GM12873 (cell line): ENCODE measurements around the gene HERC2.

Experiments used
- TF ChIP-seq, protein P1 (sequence below): IDR thresholded peaks from 2 replicates; pipeline ENCODE4 v1.5.1; 2012; ENCODE audit warnings: low read depth, mild to moderate bottlenecking, moderate library complexity, low read length, control low read depth; ENCODE audit not compliant: insufficient read depth; ENCODE audit errors: missing control alignments

HERC2 gene

GRCh38 chr15:28122038-28122949 is 199.7 kb downstream of the HERC2 start:
- TF ChIP-seq, protein P1, sequence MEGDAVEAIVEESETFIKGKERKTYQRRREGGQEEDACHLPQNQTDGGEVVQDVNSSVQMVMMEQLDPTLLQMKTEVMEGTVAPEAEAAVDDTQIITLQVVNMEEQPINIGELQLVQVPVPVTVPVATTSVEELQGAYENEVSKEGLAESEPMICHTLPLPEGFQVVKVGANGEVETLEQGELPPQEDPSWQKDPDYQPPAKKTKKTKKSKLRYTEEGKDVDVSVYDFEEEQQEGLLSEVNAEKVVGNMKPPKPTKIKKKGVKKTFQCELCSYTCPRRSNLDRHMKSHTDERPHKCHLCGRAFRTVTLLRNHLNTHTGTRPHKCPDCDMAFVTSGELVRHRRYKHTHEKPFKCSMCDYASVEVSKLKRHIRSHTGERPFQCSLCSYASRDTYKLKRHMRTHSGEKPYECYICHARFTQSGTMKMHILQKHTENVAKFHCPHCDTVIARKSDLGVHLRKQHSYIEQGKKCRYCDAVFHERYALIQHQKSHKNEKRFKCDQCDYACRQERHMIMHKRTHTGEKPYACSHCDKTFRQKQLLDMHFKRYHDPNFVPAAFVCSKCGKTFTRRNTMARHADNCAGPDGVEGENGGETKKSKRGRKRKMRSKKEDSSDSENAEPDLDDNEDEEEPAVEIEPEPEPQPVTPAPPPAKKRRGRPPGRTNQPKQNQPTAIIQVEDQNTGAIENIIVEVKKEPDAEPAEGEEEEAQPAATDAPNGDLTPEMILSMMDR, result no peak

DNA sequence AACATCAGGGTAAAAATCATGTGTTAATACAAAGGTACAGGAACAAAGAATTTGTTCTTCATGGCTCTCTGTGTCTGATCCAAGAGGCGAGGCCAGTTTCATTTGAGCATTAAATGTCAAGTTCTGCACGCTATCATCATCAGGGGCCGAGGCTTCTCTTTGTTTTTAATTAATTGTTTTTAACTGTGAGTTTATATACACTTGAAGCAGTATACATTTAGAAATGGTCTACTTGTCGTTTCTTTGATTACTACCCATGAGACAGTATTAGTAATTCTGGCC is 201.7 kb downstream of the HERC2 start:
- TF ChIP-seq, protein P1, result no peak

GRCh38 chr15:28118531-28118930 is 203.4 kb downstream of the HERC2 start:
- TF ChIP-seq, protein P1, result no peak

- TF ChIP-seq, protein P1, result no peak
Observed at GRCh38 chr15:28118083-28118482, 203.9 kb downstream of the HERC2 start.

GRCh38 chr15:28117432-28117990 is 204.5 kb downstream of the HERC2 start:
- TF ChIP-seq, protein P1, result no peak

DNA sequence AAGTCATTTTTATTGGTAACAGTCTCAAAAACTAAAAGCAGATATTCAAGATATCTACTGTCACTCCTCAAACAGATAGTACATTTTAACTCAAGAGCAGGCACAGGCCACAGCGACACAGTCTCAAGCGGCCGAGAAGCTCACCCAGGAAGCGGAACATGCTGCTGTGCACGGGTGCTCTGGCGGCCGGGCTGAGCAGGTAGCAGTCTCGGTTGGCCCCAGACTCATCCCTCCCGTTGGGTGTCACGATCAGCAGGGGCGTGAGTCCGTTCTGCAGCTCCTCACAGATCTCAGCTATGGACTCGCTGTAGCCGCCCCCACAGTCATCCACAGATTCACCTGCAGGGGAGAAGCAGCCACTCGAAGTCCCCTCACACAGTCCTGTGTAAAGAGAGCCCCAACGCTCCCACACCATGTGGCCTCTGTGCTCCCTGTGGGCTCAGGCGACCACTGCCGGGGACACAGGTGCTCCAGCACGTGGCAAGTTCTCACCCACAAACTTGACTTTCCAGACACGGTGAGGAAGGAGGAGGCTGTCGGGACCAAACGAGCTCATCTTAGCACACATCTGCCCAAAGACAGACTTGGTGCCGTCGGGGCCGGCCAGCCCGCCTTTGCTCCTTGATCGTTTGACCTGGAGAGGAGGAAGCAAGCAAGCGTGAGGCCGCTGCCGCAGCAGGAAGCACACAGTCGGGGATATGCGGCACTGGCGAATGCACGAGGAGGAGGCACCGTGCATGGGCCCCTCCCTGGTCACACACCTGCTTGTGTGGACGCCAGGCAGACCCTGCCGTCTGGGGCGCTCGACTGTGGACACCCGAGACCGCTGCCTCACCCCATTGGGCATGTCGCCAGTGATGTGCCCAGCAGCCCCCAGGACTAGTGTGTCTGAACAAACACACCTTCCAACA is 205.2 kb downstream of the HERC2 start:
- TF ChIP-seq, protein P1, result no peak

GRCh38 chr15:28115871-28116270 is 206.1 kb downstream of the HERC2 start:
- TF ChIP-seq, protein P1, result no peak
